ENCODE data around the gene IRF2BPL.

DNA sequence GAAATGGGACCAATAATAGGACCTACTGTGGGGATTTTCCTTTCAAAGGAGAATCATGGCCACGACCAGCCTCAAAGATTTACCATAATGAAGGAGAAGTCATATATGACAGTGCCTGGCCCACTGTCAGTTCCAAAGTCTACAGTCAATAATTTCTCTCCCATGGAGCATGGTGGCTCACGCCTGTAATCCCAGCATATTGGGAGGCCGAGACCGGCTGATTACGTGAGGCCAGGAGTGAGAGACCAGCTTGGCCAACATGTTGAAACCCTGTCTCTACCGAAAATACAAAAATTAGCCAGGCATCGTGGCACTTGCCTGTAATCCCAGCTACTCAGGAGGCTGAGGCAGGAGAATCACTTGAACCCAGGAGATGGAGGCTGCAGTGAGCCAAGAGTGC lies 13.8 kb downstream of the IRF2BPL start:
- TF ChIP-seq POLR2A (IDR thresholded peaks at IDR 0.05; ENCODE audit: low read depth, low read length) (no peak), POLR2AphosphoS5 (IDR thresholded peaks at IDR 0.05; ENCODE audit: low read depth, low read length) (no peak), TAF1 (IDR thresholded peaks at IDR 0.05; ENCODE audit: borderline replicate concordance, low read depth, low read length) (no peak)
